ENCODE results near the gene CD160. TPM values are rescaled to one million over a fixed set of nuclear protein-coding genes. Genes with fewer than 3 reads are reported as not detected.
A peak's percentile ranks its signal among the peaks of the same experiment; 100 is the strongest.

CD160 gene
- total and polyA plus RNA-seq, 2 of the 13 experiments (the other 11 are each of a cell fraction or from before 2014, with no cell fraction given), result 0.09 TPM; not detected in 1

GRCh38 chr1:145707183-145707867 is 12.0 kb upstream of the CD160 start, which contains the start of gene PDZK1 (continued):
- TF ChIP-seq SNAPC2 (CRISPR knock-in tag; IDR thresholded peaks at IDR 0.05) (0 out of 2 replicates have a peak, but pooled peaks have one; percentile 67), HES4 (CRISPR knock-in tag; IDR thresholded peaks at IDR 0.05; ENCODE audit: borderline replicate concordance) (peak; percentile 60; the same call in 1 of the 2 replicates), ZMYM3 (CRISPR knock-in tag; IDR thresholded peaks at IDR 0.05) (0 out of 2 replicates have a peak, but pooled peaks have one; percentile 48), ISX (CRISPR knock-in tag; conservative IDR thresholded peaks at IDR 0.05) (0 out of 2 replicates have a peak, but pooled peaks have one; percentile 48), GZF1 (CRISPR knock-in tag; IDR thresholded peaks at IDR 0.05) (peak; percentile 23; the same call in 1 of the 2 replicates), ZNF619 (CRISPR knock-in tag; IDR thresholded peaks at IDR 0.05) (no peak), KAT8 (CRISPR knock-in tag; IDR thresholded peaks at IDR 0.05) (peak; percentile 52; the same call in 1 of the 2 replicates), ZNF24 (IDR thresholded peaks at IDR 0.05) (no peak), ZNF441 (CRISPR knock-in tag; IDR thresholded peaks at IDR 0.05; ENCODE audit: borderline replicate concordance) (0 out of 2 replicates have a peak, but pooled peaks have one; percentile 58), ZNF574 (CRISPR knock-in tag; IDR thresholded peaks at IDR 0.05) (peak; percentile 71), STAT5B (CRISPR knock-in tag; IDR thresholded peaks at IDR 0.05) (no peak), HDAC1 (CRISPR knock-in tag; IDR thresholded peaks at IDR 0.05) (peak; percentile 84), ZFP91 (CRISPR knock-in tag; IDR thresholded peaks at IDR 0.05; ENCODE audit: borderline replicate concordance) (peak; percentile 53; the same call in 1 of the 2 replicates), DPF2 (CRISPR knock-in tag; IDR thresholded peaks at IDR 0.05; ENCODE audit: borderline replicate concordance, low read depth) (0 out of 2 replicates have a peak, but pooled peaks have one; percentile 12), SAP130 (CRISPR knock-in tag; IDR thresholded peaks at IDR 0.05; ENCODE audit: low read depth) (peak; percentile 85), TOE1 (CRISPR knock-in tag; IDR thresholded peaks at IDR 0.05) (no peak), ZMAT3 (CRISPR knock-in tag; conservative IDR thresholded peaks at IDR 0.05) (0 out of 2 replicates have a peak, but pooled peaks have one; percentile 42), HNF4A (CRISPR knock-in tag; IDR thresholded peaks at IDR 0.05) (peak; percentile 95), ZIK1 (CRISPR knock-in tag; IDR thresholded peaks at IDR 0.05; ENCODE audit: borderline replicate concordance, low read depth) (peak; percentile 31; the same call in 1 of the 2 replicates), LCORL (IDR thresholded peaks at IDR 0.05) (no peak), LCORL (CRISPR knock-in tag; IDR thresholded peaks at IDR 0.05) (peak; percentile 85; the same call in 1 of the 2 replicates), ZNF136 (CRISPR knock-in tag; IDR thresholded peaks at IDR 0.05; ENCODE audit: low read depth) (no peak), SALL1 (CRISPR knock-in tag; IDR thresholded peaks at IDR 0.05) (peak; percentile 84)
- TF ChIP-seq, protein P1, sequence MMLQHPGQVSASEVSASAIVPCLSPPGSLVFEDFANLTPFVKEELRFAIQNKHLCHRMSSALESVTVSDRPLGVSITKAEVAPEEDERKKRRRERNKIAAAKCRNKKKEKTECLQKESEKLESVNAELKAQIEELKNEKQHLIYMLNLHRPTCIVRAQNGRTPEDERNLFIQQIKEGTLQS (CRISPR knock-in tag; IDR thresholded peaks at IDR 0.05), result 0 out of 2 replicates have a peak, but pooled peaks have one; percentile 27
- TF ChIP-seq, protein P2, sequence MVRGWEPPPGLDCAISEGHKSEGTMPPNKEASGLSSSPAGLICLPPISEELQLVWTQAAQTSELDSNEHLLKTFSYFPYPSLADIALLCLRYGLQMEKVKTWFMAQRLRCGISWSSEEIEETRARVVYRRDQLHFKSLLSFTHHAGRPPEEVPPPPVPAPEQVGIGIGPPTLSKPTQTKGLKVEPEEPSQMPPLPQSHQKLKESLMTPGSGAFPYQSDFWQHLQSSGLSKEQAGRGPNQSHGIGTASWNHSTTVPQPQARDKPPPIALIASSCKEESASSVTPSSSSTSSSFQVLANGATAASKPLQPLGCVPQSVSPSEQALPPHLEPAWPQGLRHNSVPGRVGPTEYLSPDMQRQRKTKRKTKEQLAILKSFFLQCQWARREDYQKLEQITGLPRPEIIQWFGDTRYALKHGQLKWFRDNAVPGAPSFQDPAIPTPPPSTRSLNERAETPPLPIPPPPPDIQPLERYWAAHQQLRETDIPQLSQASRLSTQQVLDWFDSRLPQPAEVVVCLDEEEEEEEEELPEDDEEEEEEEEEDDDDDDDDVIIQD (CRISPR knock-in tag; IDR thresholded peaks at IDR 0.05; ENCODE audit: low read depth), result no peak
